Inferior parietal cortex (tissue), 1 donor: ENCODE data around the gene LRRC27.
"Not testable (repeated sequence)": the region's sequence is repeated elsewhere in the genome, so short reads cannot be mapped to it uniquely, and the experiment has no call there.

Source experiments
- DNase-seq: peaks from one replicate; pipeline ENCODE4 v3.0.0-alpha.2; 2016; ENCODE audit errors: extremely low spot score

Gene LRRC27

DNA sequence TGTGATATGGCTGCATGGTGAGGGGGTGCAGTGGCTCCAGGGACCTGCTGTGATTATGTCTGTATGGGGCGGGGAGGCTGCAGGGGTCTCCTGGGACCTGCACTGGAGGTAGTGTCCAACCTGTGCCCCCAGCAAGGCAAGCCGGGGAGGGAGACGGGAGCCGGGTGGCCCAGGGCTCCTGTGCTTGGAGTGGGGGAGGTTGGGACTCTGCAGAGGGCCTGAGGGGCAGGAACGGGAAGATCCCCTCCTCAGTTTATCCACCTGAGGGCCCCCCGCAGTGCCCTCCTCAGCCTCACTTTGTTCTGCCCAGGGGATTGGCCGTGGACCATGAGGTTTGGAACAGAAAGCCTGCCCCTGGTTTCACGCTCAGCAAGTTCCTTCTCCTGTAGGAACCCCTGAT lies 42.2 kb downstream of the LRRC27 start:
- no peak for DNase-seq

DNA sequence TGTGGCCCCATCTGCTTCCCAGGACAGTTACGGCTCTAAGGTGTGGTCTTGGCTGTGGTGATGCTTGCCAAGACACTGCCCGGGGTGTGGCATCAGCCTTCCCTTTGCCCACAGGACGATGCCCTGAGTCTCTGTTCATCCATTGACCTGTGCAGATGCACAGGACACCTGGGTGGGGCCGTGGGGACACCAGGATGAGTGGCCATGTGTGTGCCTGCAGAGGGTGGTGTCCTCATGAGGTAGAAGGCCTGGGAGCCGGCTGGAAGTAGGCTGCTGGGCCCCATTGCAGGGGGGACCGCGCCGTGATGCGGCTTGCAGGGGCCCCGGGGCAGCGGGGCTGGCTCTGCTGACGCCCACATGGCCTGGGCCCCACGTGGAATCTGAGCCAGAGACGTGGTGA lies 42.6 kb downstream of the LRRC27 start:
- DNase-seq: no peak

DNA sequence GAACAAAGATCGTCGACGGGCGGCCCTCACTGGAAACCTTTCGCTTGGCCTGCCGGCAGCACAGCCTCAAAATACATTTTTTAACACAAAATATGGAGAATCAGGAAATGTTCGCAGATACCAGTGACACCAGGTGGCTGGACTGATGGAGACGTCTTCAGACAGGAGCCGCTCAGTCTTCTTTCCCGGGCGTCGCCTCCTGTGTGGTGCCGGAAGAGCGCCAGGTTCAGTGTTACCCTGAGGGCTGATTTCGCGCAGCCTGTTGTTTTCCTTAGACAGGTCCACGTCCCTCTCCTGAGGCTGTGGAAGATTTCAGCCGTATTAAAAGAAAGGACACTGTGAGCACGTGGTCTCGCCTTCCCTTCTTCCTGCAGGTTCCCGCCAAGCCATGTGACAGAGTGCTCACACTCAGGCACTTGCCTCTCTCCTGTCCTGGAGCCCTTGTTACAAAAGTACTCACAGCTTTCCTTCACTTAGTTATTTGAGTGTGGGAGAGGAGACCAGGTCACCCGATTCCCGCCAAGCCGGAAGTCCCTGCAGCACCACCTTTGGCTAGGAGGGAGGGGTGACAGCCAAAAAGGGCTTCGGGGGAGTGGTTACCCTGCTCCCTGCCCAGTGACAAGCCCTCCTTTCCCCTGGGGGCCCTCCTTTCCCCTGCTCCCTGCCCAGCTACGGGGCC lies 43.3 kb downstream of the LRRC27 start:
- no peak for DNase-seq

DNA sequence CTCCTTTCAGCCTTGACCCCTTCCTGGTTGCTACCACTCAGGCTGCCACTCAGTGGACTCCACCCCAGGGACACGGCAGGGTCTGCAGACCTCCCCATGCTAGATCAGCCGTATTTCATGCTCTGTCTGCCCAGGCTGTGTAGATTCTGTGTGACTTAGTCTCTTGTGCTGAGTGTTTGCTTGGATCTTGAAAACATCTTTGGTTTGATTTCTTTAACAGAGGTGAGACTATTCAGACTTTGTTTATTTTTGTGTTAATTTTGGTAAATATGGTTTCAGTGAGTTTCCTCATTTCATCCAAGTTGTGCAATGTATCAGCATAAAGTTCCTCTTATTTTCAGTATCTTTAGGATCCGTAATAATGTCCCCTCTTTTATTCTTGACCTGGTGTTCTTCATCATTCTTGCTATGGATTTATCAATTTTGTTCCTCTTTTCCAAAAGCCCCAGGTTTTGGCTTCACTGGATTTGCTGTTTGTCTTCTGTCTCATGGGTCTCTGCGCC lies 43.9 kb downstream of the LRRC27 start:
- DNase-seq: no peak

DNA sequence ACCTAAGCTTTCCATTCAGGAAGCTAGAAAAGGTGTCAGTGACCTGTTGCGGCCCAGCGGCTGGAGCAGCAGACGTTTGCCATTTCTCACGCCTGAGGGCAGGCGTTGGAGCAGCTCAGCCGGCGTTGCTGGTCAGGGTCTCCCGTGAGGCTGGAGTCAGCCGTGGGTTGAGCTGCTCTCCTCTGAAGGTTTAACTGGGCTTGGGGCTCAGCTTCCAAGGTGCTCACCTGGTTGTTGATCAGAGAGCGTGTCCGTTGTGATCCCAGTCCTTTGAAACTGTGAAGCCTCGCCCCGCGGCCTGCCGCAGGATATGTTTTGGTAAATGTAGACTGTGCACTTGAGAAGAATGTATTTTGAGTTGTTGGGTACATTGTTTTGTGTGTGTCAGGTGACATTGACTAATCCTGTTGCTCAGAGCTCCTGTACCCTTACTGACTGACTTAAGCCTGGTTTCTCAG lies 44.4 kb downstream of the LRRC27 start:
- no peak for DNase-seq

DNA sequence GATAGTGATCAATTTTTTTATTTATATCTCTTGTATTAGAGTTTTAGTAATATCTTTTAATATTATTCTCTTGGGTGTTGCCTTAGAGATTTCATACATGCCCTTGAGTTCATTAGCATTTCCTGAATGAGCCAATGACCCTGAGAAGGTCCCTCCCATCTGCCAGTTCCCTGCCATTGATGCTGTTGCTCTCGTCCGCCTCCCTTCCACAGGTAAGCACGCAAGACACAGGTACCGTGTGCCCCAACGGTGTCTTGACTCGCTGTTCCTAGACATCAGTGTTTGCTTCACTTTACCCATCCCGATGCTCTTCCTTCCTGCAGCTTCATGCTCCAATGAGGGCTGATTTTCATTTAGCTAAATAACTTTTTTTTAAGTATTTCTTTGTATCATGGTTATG lies 45.3 kb downstream of the LRRC27 start:
- DNase-seq: no peak

DNA sequence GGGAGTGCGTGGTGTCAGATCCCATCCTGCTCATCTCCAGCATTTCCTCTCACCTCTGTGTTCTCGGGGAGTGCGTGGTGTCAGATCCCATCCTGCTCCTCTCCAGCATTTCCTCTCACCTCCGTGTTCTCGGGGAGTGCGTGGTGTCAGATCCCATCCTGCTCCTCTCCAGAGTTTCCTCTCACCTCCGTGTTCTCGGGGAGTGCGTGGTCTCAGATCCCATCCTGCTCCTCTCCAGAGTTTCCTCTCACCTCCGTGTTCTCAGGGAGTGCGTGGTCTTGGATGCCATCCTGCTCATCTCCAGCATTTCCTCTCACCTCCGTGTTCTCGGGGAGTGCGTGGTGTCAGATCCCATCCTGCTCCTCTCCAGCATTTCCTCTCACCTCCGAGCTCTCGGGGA lies 47.0 kb downstream of the LRRC27 start:
- DNase-seq: not testable (repeated sequence)

DNA sequence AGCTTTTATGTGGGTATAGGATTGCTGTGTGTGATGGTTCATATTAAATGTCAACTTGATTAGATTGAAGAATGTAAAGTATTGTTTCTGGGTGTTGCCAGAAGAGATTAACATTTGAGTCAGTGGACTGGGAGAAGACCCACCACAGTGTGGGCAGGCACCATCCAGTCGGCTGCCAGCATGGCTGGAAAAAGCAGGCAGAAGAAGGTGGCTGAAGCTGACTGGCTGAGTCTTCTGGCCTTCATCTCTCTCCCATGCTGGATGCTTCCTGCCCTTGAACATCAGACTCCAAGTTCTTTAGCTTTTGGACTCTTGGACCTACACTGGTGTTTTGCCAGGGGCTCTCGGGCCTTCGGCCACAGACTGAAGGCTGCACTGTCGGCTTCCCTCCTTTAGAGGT lies 49.0 kb downstream of the LRRC27 start:
- DNase-seq: not testable (repeated sequence)

DNA sequence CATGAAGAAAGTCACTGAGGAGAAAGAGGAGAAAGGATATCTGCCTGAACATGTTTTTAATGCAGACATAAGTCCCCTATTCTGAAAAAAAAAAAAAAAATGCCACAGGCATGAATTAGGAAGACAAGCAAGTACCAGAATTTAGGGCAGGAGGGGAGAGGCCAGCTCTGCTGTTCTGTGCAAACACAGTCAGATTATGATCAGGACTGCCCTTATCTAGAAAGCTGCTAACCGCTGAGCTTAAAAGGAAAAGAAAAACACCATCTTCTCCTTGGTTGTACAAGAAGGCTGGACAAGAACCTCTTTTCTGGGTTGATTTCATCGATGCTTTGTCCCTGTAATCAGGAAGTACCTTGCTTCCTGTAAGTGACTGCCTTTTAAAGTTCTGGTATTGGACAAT lies 49.7 kb downstream of the LRRC27 start:
- DNase-seq: no peak

DNA sequence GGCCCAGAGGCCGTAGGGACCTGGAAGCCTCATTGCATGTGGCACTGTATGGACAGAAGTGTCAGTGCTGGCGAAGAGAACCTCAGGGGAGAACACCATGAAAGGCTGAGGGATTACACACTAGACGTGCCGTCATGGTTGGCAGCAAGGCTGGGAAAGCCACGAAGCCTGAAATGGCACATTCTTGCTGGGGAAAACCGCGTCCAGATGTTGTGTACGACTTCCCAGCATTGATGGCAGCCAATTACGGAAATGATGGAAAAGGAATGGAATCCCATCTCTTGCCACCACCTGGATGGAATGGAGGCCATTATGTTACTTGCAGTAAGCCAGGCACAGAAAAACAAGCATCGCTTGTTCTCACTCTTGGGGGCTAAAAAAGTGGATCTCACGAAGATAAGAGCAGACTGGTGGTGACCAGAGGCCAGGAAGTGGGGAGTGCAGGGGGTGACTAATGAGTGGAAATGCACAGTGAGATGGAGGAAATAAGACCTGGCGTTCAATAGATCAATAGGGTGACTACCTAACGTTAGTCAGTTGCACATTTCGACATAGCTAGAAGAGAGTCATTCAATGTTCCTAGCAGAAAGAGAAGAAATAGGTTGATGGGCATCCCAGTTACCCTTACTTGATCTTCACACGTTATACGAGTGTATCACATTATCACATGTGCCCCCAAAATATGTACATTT lies 50.4 kb downstream of the LRRC27 start:
- no peak for DNase-seq

DNA sequence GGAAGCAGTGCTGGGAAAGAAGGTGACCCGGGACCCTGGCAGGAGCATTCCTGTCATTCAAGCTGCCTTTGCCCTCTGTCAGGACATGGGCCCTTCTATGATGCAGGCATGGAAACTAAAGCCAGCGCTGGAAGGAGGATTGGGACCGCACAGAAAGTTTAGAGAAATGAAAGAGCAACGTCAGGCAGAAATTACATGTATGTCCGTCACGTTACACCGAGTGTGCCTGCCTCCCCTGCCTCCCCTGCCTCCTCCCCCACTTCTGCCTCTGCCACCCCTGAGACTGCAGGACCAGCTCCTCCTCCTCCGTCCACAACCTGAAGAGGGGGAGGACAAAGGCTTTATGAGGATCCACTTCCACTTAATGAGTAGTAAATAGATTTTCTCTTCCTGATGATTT lies 51.1 kb downstream of the LRRC27 start:
- DNase-seq: no peak

DNA sequence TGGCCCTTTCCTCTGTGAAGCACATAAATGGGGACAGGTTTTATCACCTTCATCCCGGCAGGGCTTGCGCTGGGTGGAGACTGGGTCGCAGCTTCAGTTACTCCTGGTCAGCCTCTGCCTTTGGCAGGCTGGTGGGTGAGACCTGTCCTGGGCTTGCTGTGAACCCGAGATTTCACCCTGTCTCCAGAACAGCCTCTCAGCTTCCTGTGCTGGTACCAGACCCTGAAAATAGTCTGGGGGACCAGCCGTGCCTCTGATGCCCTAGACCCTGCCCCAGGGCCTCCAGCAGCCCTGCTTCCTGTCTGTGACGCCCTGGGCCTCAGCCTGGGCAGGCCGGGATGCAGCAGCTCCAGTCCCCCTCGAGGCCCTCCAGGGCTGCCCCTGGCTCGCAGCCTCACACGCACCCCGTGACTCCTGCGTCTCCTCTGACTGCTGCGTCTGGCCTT lies 51.8 kb downstream of the LRRC27 start:
- DNase-seq: no peak

DNA sequence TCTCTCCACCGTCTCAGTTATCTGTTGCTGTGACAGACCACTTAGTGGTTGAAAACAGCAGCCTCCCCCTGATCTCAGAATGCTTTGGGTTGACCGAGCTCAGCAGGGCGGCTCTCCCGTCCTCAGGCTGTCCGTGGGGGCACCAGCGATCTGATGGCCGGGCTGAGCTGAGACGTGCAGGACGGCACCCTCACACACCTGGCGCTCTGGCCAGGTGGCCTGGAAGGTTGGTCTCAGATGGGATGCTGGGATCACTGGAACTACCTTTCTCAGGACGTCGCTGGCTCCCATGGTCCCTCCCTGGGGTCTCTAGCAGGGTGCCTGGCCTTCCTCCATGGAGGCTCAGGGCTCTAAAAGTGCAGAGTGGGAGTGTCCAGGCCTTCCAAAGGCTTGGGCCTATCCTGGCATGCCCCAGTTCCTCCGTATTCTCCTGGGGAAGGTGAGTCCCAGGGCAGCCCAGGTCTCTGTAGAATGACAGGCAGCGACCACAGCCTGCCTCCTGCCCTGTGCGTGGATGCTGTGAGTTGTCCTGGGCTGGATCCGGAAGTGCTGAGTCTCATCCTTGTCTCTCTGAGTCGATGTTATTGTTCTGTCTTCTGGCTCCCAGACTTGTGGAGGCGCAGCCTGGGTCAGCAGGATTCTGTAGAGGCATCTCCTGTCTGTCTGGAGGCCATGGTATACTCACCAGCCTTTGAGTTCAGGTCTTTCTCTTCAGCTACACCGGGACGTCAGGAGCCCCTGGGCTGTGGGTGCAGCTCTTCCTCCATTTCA lies 52.8 kb downstream of the LRRC27 start:
- DNase-seq: no peak

DNA sequence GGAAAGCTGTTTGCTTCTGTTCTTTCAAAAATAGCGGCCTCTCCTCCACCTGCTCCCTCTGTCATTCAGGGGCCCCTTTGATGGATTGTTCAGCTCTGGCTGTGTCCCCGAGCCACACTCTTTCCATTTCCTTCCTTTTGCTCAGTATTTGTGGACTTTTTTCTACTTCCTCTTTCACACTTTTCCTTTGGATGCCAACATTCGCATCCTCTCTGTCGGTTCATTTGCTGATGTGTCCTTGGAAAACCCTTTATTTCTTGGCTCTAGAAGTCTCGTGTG lies 53.3 kb downstream of the LRRC27 start:
- no peak for DNase-seq

DNA sequence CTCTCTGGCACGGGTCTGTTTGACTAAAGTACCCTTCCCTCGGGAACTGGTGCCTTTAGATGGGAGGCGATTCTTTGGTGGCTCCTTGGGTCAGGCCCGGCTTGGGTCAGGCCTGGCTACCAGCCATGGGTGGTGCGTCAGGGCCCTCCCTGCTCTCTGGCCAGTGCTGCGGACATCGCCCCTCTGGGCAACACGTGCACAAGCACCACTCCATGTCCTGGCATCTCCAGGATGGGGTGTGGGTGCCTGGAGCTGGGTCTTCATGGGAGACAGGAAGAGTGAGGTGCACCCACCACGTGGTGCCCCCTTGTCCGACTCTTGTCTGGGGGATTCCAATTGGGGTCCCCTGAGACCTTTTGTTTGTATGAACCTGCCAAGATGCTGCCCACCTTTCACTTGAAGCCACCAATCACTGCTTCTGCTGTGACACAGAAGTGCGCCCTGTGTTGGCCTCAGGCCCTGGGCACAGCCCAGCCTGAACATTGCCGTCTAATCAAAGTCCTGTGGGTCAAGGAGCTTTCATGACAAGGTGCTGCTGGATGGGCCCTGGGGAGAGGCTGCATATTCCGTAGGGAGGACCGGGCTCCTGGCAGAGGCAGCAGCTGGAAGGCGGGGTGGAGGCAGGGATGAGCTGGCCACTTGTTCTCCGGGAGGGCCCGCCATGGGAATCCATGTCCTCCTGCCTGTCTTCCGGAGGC lies 53.9 kb downstream of the LRRC27 start:
- no peak for DNase-seq

DNA sequence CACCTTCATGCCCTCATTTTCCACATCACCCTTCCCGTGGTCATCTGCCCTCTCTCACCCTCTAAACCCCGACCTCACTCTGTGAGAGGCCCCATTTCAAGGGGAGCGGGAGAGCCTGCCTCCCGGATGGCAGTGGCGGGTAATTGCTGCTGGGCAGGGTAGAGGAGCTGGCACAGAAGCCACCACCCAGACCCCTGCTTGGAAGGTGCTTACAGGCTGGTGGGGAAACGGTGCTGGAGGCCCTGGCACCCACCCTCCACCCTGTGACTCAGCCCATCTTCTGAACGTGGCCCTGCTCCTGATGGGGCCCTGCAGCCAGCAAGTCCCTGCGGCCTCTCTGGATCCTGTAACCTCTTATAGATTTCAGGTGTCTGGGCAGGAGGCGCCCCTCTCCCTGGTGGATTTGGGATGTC lies 54.4 kb downstream of the LRRC27 start:
- DNase-seq: no peak

DNA sequence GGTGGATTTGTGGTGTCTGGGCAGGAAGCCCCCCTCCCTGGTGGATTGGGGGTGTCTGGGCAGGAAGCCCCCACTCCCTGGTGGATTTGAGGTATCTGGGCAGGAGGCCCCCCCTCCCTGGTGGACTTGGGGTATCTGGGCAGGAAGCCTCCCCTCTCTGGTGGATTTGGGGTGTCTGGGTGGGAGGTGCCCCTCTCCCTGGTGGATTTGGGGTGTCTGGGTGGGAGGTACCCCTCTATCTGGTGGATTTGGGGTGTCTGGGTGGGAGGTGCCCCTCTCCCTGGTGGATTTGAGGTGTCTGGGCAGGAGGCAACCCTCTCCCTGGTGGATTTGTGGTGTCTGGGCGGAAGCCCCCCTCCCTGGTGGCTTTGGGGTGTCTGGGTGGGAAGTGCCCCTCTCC lies 54.9 kb downstream of the LRRC27 start:
- not testable (repeated sequence) for DNase-seq

DNA sequence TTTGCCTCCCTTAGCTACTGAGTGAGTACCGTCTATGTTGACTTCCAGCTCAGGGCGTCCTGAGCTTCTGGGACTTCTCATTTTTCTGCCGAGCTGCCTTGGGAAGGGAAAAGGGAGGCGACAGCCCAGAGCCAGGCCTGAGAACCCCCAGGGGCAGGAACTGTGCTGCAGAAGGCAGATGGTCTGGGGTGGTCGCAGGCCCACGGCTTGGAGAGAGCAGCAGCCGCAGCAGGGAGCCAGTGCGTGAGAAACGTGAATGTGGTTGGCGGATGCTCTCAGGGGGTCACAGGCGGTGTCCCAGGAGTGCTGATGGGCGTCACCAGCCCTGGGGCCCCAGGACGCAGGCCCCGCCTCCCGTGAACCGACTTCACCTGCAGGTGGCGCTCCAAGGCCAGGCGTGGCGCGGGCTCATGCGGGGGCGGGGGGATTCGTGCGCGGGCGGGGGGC lies 55.8 kb downstream of the LRRC27 start:
- no peak for DNase-seq

DNA sequence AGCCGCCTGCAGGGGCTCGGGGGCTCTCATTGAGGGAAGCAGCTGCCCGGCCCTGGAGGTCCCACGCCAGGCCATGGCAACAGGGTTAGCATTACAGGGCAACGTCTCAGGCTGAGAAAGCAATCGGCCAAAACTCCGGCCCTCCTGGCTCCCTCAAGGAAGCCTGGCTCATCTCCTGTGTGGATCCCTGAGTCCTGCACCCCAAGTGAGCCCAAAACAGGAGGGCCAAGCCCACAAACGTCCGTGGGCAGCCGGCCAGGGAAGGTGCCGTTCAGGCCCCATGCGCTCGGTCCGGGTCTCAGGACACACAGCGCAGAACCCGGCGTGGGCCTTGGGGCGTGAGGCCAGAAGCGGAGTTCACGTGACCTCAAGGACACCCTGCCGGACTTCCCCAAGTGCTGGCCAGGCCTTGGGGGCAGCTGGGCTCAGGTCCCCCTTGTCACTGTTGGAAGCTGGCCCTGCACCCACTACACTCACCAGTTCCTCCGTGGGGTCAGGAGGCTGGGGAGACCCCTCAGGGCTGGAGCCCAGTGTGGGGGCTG lies 57.0 kb downstream of the LRRC27 start:
- DNase-seq: no peak

DNA sequence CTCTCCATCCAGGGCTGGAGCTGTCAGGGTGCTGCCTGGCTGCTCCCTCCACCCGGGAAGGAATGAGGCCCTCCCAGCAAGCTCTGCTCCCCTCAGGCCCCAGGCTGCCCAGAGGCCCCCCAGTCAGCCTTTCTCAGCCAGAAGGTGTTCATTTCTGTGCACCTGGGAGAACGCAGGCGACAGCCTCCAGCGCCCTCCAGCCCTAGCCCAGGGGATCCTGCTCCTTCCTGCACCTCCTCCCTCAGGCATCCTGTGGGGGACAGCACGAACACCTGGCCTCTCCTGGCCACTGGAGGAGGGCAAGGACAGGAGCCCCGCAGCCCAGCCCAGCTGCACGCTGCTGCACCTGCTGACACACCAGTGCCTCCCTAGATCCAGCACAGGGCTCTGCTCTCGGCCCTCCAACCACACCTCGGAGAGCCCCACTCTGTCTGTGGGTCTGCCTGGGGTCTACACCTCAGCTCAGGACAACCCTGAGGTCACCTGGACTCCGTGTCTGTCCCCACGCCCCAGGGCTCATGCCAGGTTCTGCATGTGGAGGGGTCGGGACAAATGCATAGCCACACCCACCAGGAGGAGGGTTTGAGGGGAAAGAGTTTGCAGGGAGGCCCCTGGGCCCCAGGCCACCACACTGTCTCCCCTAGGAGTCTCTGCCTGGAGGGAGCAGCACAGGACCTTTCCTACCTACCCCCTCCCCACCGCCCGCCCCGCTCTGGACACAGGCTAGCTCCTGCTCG lies 57.6 kb downstream of the LRRC27 start:
- DNase-seq: no peak
